NCI-H460 (cell line): ENCODE results near the gene RUFY3. TPM values are rescaled to one million over a fixed set of nuclear protein-coding genes. Genes with fewer than 3 reads are reported as not detected.
"Not testable (repeated sequence)": the region's sequence is repeated elsewhere in the genome, so short reads cannot be mapped to it uniquely, and the experiment has no call there.

Source experiments
- DNase-seq: peaks from one replicate; pipeline ENCODE4 v3.0.0-alpha.2; 2016; ENCODE audit warnings: low read depth; ENCODE audit errors: extremely low read depth
- total RNA-seq: library from RNA; depleted of rRNA; stranded (reverse); fragments of >200 nt; shearing (Covaris generic); gene quantifications from 2 replicates; pipeline ENCODE4 v1.2.3, GENCODE V29; 2014

RUFY3 gene
- total RNA-seq, 1 experiment from 2014 or later: 23.5 TPM

GRCh38 chr4:70734971-70735370 lies 13.2 kb downstream of the RUFY3 start:
- no peak for DNase-seq

DNA sequence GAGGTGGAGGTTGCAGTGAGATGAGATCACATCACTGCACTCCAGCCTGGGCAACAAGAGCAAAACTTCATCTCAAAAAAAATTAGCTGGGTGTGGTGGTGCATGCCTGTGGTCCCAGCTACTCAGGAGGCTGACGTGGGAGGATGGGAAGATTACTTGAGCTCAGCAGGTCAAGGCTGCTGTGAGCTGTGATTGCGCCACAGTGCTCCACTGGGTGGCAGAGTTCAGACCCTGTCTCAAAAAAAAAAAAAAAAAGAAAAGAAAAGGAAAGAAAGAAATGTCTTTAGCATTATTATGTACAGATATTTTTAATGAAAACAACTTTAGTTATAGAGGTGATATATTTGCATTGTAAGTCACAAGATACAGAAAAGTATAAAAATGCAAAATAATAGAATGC lies 14.2 kb downstream of the RUFY3 start:
- DNase-seq: not testable (repeated sequence)

DNA sequence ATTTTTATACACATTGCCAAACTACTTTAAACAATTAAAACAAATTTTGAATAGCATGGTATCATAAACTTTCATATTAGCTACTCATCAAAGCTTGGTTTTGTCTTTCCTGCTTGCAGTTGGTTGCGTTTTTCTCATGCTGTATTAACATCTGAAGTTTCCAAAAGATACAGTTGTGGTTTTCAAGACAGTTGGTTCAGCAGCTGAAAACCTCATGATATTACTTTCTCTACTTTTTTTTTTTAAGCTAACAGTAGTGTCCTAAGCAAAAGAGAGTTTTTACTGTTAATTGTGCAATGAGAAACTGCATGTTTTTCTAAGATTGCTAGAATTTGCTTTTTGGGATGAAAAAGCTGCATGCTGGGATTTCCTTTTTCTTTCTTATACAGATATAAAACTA lies 15.2 kb downstream of the RUFY3 start:
- no peak for DNase-seq

DNA sequence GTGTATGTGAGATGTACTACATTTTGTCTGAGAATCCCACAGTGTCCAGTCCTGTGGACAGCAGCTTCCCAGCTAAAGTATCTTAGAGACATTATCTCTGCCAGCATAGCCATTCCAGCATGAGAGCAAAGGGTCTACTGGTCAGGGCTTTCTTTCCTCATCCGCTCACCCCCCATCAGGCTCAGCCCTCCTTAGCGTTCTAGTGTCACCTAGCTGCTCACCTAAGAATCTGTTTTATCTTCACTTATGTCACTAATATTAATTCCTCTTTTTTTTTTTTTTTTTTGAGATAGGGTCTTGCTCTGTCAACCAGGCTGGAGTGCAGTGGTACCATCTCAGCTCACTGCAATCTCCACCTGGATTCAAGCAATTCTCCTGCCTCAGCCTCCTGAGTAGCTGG lies 15.6 kb downstream of the RUFY3 start:
- no peak for DNase-seq

GRCh38 chr4:70739496-70740337 lies 18.0 kb downstream of the RUFY3 start:
- DNase-seq: no peak

DNA sequence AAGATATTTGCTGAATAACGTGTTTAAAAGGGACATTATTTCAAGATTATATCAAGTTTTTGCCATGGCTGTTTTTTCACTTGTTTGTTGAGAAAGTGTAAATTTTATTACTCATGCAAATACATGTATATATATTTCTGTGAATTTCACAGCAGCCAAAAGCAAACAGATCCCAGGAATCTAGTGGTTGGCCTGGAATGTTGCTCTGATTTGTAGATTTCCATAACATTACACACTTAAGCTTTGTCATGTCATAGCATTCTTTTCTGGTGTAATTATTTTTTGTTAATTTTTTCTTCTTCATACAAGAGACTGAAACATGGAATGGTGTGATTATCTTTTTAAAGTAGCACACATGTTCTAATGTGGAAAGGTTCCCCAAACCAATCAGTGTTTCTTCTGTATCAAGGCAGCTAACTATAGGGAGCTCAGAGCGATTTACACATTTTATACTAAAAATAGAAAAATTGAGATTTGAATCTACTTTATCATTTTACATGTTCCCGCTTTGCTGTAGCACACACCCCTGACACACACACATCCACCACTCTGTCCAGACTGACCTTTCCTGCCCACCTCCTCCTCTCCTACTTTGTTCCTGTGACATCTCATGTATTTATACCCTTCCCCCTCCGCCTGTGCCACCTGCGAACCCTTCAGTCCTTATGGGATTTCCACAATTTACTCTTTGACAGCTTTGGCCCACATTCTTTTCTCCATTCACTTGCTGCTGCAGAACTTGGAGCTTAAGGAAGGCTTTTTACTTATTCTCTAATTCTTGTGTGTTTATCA lies 20.3 kb downstream of the RUFY3 start:
- no peak for DNase-seq

GRCh38 chr4:70743731-70744130 lies 22.0 kb downstream of the RUFY3 start:
- no peak for DNase-seq

DNA sequence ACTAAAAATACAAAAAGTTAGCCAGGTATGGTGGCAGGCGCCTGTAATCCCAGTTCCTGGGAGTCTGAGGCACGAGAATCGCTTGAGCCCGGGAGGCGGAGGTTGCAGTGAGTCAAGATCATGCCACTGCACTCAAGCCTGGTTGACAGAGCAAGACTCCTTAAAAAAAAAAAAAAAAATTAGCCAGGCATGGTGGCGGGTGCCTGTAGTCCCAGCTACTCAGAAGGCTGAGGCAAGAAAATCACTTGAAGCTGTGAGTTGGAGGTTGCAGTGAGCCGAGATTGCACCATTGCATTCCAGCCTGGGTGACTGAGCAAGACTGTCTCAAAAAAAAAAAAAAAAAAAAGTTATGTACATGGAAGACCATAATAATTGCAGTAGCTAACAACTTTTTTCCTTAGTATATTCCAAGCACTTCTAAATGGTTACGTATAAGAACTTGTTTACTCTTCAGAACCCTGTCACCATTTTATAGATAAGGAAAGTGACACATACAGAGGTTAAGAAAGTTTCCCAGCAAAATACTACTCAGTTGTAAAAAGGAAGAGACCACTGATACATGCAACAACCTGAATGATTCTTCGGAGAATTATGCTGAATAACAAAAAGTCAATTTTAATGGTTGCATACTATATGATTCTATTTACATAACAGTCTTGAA lies 24.5 kb downstream of the RUFY3 start:
- DNase-seq: no peak

GRCh38 chr4:70747874-70748273 lies 26.1 kb downstream of the RUFY3 start:
- no peak for DNase-seq

- DNase-seq: no peak
Measured at GRCh38 chr4:70749313-70749712, 27.5 kb downstream of the RUFY3 start.

DNA sequence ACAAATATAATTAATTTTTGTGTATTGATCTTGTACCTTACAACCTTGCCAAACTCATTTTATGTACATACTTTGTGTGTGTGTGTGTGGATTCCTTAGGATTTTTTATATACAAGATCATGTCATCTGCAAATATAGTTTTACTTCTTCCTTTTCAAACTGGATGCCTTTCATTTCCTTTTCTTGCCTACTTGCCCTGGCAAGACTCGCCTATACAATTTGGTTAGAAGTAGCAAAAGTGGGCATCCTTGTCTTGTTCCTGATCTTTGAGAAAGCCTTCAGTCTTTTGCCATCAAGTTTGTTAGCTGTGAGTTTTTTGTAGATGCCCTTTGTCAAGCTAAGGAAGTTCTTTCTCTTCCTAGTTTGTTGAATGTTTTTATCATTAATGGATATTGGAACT lies 30.5 kb downstream of the RUFY3 start:
- no peak for DNase-seq

GRCh38 chr4:70753630-70754029 lies 31.9 kb downstream of the RUFY3 start:
- no peak for DNase-seq

DNA sequence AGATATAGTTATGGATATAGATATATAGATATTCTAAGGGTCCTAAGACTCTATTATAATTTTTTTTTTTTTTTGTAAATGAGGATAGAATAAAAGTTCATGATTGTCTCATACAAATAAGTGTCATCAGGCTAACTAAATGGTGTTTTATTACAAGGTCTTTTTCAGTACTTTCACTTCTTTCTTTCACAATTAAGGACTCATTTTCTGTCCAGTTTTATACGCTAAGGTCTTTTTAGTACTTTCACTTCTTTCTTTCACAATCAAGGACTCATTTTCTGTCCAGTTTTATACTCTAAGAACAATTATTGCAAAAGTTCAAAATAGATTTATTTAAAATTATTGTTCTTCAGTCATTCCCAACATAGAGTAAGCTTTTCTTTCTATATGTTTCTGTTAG lies 32.7 kb downstream of the RUFY3 start:
- DNase-seq: no peak

GRCh38 chr4:70754990-70755688 lies 33.4 kb downstream of the RUFY3 start:
- DNase-seq: no peak

GRCh38 chr4:70759126-70759525 lies 37.4 kb downstream of the RUFY3 start:
- no peak for DNase-seq

DNA sequence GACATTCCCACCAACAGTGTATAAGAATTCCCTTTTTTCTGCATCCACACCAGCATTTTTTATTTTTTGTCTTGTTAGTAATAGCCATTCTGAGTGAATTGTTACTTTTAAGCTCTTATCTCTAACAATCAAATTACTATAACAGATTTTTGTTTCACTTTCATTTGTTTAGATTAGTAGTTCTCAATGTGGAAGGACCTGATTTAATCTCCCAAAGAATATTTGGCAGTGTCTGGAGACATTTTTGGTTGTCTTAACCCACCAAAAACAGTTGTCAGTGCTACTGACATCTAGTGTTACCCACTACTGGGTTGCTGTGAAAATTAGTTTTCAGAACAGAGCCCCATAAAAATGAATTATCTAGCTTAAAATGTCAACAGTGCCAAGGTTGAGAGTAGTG lies 37.9 kb downstream of the RUFY3 start:
- DNase-seq: no peak

GRCh38 chr4:70760662-70761061 lies 38.9 kb downstream of the RUFY3 start:
- no peak for DNase-seq

- no peak for DNase-seq
Measured at GRCh38 chr4:70761276-70761816, 39.6 kb downstream of the RUFY3 start.

DNA sequence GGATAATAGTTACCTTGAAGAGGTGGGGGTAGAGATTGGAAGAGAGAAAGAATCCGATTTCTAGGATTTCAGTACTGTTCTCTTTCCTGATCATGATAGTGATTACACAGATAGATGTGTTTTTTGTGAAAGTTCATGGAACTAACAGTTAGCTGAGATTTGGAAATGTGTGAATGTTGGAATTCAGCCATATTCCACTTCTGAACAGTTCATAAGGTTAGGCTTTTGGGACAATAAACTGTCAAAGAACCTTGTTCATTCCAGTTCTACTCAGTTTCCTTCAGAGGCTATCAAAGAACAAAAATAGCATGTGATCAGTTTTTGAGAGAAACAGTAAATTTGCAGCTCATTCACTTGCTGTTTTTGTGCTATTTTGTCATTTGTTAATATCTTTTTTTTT lies 43.6 kb downstream of the RUFY3 start:
- DNase-seq: no peak

DNA sequence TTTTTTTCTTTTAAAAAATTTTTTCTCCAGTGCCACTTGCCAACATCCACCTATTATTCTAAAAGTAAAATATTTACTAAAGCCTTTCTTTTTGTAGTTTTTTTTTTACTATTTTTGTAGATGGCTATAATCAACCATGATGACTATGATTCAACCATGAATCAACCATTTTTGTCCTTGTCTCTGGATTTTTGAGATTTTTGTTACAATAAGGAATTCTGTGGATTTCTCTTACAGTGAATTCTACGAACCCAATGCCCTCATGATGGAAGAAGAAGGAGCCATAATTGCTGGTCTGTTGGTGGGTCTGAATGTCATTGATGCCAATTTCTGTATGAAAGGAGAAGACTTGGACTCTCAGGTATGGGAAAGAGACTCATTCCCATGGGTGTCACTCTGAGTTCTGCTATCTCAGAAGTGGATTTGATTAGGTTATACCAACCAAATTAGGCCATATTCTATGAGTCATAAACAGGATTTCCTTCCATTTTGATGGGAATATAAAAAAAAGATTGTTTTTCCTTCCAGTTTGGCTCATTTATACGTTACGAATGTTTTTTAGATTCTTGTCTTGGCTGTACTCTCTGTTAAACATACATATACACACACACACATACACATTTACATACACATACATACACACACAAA lies 46.7 kb downstream of the RUFY3 start:
- no peak for DNase-seq
